CD4-positive, alpha-beta T cell treated with Interleukin-12 subunit alpha and Interleukin-12 subunit beta, for 1 hour (primary cell): ENCODE measurements around the gene PHF3.

Source experiments
- DNase-seq: peaks from one replicate; pipeline ENCODE4 v3.0.0-alpha.2; 2020

Gene PHF3, protein sequence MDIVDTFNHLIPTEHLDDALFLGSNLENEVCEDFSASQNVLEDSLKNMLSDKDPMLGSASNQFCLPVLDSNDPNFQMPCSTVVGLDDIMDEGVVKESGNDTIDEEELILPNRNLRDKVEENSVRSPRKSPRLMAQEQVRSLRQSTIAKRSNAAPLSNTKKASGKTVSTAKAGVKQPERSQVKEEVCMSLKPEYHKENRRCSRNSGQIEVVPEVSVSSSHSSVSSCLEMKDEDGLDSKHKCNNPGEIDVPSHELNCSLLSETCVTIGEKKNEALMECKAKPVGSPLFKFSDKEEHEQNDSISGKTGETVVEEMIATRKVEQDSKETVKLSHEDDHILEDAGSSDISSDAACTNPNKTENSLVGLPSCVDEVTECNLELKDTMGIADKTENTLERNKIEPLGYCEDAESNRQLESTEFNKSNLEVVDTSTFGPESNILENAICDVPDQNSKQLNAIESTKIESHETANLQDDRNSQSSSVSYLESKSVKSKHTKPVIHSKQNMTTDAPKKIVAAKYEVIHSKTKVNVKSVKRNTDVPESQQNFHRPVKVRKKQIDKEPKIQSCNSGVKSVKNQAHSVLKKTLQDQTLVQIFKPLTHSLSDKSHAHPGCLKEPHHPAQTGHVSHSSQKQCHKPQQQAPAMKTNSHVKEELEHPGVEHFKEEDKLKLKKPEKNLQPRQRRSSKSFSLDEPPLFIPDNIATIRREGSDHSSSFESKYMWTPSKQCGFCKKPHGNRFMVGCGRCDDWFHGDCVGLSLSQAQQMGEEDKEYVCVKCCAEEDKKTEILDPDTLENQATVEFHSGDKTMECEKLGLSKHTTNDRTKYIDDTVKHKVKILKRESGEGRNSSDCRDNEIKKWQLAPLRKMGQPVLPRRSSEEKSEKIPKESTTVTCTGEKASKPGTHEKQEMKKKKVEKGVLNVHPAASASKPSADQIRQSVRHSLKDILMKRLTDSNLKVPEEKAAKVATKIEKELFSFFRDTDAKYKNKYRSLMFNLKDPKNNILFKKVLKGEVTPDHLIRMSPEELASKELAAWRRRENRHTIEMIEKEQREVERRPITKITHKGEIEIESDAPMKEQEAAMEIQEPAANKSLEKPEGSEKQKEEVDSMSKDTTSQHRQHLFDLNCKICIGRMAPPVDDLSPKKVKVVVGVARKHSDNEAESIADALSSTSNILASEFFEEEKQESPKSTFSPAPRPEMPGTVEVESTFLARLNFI (N-terminal part only)

GRCh38 chr6:63635588-63636517 is at the start of gene PHF3:
PHF3 (plus strand) TSS chr6:63635802; CDS start chr6:63646552, 10,750 bp downstream.
- DNase-seq = peak; percentile 93

- DNase-seq = no peak
Observed at GRCh38 chr6:63589952-63590411, 45.6 kb upstream of the PHF3 start.

DNA sequence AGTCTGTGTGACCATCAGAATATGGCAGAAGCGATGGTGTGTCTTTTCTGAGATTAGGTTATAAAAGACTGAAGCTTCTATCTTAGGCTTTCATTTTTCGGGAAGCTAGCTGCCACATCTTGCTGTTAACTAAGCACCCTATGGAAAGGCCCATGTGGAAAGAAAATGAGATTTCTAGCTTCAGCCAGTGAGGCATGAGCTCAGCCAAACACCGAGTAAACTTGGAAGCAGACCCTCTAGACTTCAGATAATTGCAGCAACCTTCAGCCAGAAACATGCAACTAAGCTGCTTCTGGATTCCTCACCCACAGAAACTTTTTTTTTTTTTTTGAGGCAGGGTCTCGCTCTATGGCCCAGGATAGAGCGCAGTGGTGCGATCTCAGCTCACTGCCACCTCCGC is 42.7 kb upstream of the PHF3 start:
- DNase-seq = no peak

GRCh38 chr6:63597141-63598048 is 38.2 kb upstream of the PHF3 start:
- no peak for DNase-seq

- peak; percentile 83 for DNase-seq
Observed at GRCh38 chr6:63598049-63599036, 37.3 kb upstream of the PHF3 start.

- DNase-seq = no peak
Observed at GRCh38 chr6:63599243-63599642, 36.4 kb upstream of the PHF3 start.

- DNase-seq = no peak
Observed at GRCh38 chr6:63600136-63600535, 35.5 kb upstream of the PHF3 start.

DNA sequence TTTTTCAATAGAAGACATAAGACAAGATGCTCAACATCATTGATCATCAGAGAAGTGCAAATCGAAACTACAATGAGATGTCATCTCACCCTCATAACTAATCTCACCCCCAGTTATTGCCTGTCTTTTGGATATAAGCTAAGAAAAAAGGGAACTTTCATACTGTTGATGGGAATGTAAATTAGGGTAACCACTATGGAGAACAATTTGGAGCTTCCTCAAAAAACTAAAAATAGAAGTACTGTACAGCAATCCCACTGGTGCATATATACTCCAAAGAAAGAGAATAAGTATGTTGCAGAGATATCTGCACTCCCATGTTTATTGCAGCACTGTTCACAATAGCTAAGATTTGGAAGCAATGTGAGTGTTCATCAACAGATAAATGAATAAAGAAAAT is 26.4 kb upstream of the PHF3 start:
- no peak for DNase-seq

DNA sequence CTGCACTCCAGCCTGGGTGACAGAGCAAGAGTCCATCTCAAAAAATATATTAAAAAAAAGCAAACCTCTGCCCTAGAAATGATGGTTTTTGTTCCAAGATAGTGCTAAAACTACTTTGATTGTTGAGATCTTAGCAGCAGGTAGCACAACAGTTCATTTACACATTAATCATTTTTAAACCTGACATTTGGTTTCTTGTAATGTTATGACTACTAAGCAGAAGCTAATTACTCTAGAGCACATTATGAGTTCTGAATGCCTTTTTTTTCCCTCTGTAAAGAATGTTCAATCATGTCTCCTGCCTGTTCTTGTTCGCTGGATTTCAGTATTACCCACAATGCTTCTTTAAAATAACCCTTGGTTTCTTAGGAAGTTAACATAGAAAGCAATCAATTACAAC is 24.7 kb upstream of the PHF3 start:
- DNase-seq = no peak

DNA sequence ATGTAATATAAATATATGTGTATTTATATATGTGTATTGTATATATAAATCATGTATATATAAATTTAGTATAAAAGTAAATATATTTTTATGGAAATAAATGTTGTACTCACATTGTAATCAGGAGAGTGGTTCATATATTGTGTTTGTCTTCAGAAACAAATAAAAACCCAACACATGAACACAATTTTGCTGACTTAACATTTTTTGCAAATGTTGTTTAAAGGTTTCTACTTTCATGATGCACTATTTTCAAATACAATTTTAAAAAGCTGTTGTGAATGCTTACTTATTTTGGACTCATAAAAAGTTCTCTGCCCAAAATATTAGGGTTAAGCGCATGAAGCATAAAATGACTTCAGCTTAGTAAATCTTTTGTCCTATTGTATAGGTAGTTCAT is 24.0 kb upstream of the PHF3 start:
- no peak for DNase-seq

DNA sequence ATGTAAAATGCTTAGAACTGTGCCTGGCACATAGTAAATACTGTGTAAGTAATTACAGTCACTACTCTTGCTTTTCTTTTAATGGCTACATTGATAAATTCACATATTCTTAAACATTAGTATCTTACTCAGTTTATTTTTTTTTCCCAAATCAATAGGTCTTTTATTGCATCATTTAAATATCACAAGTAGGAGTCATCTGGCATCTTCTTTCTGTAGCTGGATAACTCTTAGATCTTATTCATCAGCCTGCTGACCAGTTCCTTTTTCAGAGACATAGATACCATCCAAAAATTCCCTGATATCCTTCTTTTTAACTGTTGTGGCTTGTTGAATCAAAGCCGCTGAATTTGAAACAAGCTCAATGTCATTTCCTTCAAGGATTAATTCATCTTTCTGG is 20.0 kb upstream of the PHF3 start:
- DNase-seq = no peak

DNA sequence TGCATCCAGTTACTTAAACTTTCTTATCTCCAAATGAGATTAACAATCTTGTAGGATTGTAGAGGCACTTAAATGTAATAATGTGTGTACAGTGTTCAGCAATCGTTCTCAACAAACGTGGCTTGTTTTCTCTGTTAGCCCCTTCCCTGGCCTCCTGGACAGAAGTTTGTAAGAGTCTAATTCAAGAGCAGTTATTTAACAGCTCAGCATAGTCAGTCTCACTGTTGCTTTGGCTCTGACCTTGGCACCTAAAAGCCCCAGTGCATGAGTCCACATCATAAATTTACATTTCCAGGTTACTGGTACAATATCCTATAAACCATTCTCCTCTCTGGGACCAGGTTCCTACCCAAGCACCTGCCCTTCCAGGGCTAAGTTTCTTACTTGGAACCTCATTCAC is 11.5 kb upstream of the PHF3 start:
- DNase-seq = no peak

DNA sequence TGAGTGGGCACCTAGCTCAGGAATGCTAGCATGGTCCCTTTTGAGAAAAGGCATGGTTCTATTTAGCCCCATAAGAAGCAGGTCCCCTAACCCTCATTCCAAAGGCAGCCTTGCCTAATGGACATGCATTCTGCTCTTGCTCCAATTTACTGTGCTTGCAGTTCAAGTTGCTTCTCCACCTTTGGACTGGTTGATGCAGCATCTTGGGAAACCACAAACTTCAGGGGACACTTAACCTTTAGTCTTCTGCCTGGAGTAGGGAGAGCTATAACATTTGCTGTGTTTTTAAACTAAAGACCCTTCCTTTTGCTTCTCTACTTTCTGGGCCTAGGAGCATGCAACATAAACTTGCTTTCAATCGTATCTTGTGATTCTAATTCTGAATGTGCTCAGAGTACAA is 5.1 kb upstream of the PHF3 start:
- DNase-seq = no peak

DNA sequence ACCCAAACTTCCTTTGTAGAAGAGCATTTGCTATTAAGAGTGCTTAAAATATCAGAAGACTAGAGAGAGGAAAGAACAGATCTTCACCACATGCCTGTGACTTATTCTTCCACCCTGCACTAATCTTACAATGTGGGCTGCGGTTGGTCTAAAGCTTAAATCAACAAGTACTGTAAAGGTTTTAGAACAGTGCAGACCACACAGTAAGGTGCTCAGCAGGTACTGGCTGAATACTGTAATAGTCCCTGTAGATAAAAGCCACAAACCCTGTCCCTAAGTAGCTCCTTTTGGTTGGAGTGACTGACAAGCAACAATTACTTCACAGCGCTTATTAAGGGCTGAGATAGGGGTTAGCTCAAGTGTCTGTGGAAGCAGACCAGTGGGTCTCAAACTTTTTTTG is 972 bp upstream of the PHF3 start:
- DNase-seq = no peak

GRCh38 chr6:63635215-63635587 is 401 bp upstream of the PHF3 start:
- DNase-seq = no peak

GRCh38 chr6:63636518-63637021 is 968 bp downstream of the PHF3 start:
- DNase-seq = peak; percentile 52

- DNase-seq = no peak
Observed at GRCh38 chr6:63637865-63638445, 2.4 kb downstream of the PHF3 start.

DNA sequence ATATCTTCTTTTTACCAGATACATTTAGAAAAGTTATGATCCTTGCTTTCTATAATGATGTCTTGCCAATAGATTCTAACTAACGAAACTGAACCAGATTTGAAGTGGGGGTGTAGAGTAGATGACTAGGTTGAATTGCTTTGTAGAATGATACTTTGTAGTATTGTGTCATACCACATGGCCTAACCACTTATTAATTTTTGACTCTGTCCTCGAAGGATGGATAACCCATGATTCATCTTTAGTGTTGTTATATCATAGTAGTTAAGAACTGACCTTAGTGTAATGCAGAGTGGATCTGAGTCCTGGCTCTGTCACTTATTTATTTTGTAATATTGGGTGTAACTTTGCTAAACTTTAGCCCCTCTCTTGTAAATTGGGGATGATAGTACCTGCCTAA is 4.5 kb downstream of the PHF3 start:
- DNase-seq = no peak

GRCh38 chr6:63643862-63644261 is 8.3 kb downstream of the PHF3 start:
- peak; percentile 60 for DNase-seq
